HG03159 (cell line): Measurements from ENCODE around the gene PEX13.
"Not testable (repeated sequence)": the region's sequence is repeated elsewhere in the genome, so short reads cannot be mapped to it uniquely, and the experiment has no call there.

Experiments used
- ATAC-seq: cut with Tn5 transposase; IDR thresholded peaks from one replicate; pipeline ENCODE4 v1.9.1; 2021; ENCODE audit warnings: mild to moderate bottlenecking, moderate library complexity; ENCODE audit not compliant: unreplicated experiment

Gene PEX13

GRCh38 chr2:61006486-61007105, 10.9 kb upstream of the PEX13 start:
- no peak for ATAC-seq

- no peak for ATAC-seq
These were observed 8.2 kb upstream of the PEX13 start for GRCh38 chr2:61009355-61009754.

- ATAC-seq: no peak
These were observed 5.8 kb upstream of the PEX13 start for GRCh38 chr2:61011678-61012077.

- ATAC-seq: not testable (repeated sequence)
These were observed 5.2 kb upstream of the PEX13 start for GRCh38 chr2:61012303-61012702.

- no peak for ATAC-seq
These were observed 4.1 kb upstream of the PEX13 start for GRCh38 chr2:61013382-61013781.

GRCh38 chr2:61014763-61015162, 2.8 kb upstream of the PEX13 start:
- no peak for ATAC-seq

- no peak for ATAC-seq
These were observed 1.5 kb upstream of the PEX13 start for GRCh38 chr2:61015976-61016375.

- peak; percentile 18 for ATAC-seq
These were observed 1.0 kb upstream of the PEX13 start for GRCh38 chr2:61016392-61017002.

- peak; percentile 56 for ATAC-seq
These were observed 441 bp upstream of the PEX13 start for GRCh38 chr2:61017003-61017555.

- no peak for ATAC-seq
These were observed 817 bp downstream of the PEX13 start for GRCh38 chr2:61018318-61018755.

- no peak for ATAC-seq
These were observed 1.3 kb downstream of the PEX13 start for GRCh38 chr2:61018798-61019197.

GRCh38 chr2:61021228-61021660, 3.7 kb downstream of the PEX13 start:
- no peak for ATAC-seq

- ATAC-seq: no peak
These were observed 6.2 kb downstream of the PEX13 start for GRCh38 chr2:61023670-61024069.

GRCh38 chr2:61029533-61029932, 12.0 kb downstream of the PEX13 start:
- ATAC-seq: no peak

GRCh38 chr2:61034592-61034991, 17.1 kb downstream of the PEX13 start:
- ATAC-seq: not testable (repeated sequence)

- not testable (repeated sequence) for ATAC-seq
These were observed 19.1 kb downstream of the PEX13 start for GRCh38 chr2:61036643-61037042.

- no peak for ATAC-seq
These were observed 25.3 kb downstream of the PEX13 start for GRCh38 chr2:61042807-61043206.

- ATAC-seq: peak; percentile 61
These were observed 27.1 kb downstream of the PEX13 start for GRCh38 chr2:61044636-61045035.

- no peak for ATAC-seq
These were observed 27.7 kb downstream of the PEX13 start for GRCh38 chr2:61045226-61045625.

GRCh38 chr2:61045999-61046398, 28.5 kb downstream of the PEX13 start:
- ATAC-seq: no peak

GRCh38 chr2:61055557-61055956, 38.0 kb downstream of the PEX13 start:
- no peak for ATAC-seq

GRCh38 chr2:61057562-61057961, 40.0 kb downstream of the PEX13 start:
- ATAC-seq: no peak
